ENCODE results near the gene GPR39.

GPR39 gene

GRCh38 chr2:132633635-132634034 lies 217.0 kb downstream of the GPR39 start:
- no peak for DNase-seq (ENCODE audit: low spot score)
- no peak for TF ChIP-seq CTCF (IDR thresholded peaks at IDR 0.05; ENCODE audit: extremely low read depth, insufficient read depth, missing control alignments)
- in situ Hi-C loops (cut with MboI; ENCODE audit: low pct_unique_long_range_greater_than_20kb, low sequenced_read_pairs, unreplicated experiment), result no loop called here

- DNase-seq (ENCODE audit: low spot score), result no peak
- in situ Hi-C loops (cut with MboI; ENCODE audit: low pct_unique_long_range_greater_than_20kb, low sequenced_read_pairs, unreplicated experiment), result no loop called here
- TF ChIP-seq CTCF (IDR thresholded peaks at IDR 0.05; ENCODE audit: extremely low read depth, insufficient read depth, missing control alignments), result no peak
These were observed 219.7 kb downstream of the GPR39 start for GRCh38 chr2:132636346-132636745.

- no peak for DNase-seq (ENCODE audit: low spot score)
- in situ Hi-C loops (cut with MboI; ENCODE audit: low pct_unique_long_range_greater_than_20kb, low sequenced_read_pairs, unreplicated experiment), result no loop called here
- no peak for TF ChIP-seq CTCF (IDR thresholded peaks at IDR 0.05; ENCODE audit: extremely low read depth, insufficient read depth, missing control alignments)
These were observed 221.9 kb downstream of the GPR39 start for GRCh38 chr2:132638313-132639040.

GRCh38 chr2:132640116-132640515 lies 223.5 kb downstream of the GPR39 start:
- no peak for TF ChIP-seq CTCF (IDR thresholded peaks at IDR 0.05; ENCODE audit: extremely low read depth, insufficient read depth, missing control alignments)
- in situ Hi-C loops (cut with MboI; ENCODE audit: low pct_unique_long_range_greater_than_20kb, low sequenced_read_pairs, unreplicated experiment), result no loop called here
- DNase-seq (ENCODE audit: low spot score), result no peak

- TF ChIP-seq CTCF (IDR thresholded peaks at IDR 0.05; ENCODE audit: extremely low read depth, insufficient read depth, missing control alignments), result no peak
- no peak for DNase-seq (ENCODE audit: low spot score)
- in situ Hi-C loops (cut with MboI; ENCODE audit: low pct_unique_long_range_greater_than_20kb, low sequenced_read_pairs, unreplicated experiment), result no loop called here
These were observed 225.2 kb downstream of the GPR39 start for GRCh38 chr2:132641819-132642218.

- TF ChIP-seq CTCF (IDR thresholded peaks at IDR 0.05; ENCODE audit: extremely low read depth, insufficient read depth, missing control alignments), result no peak
- in situ Hi-C loops (cut with MboI; ENCODE audit: low pct_unique_long_range_greater_than_20kb, low sequenced_read_pairs, unreplicated experiment), result no loop called here
- DNase-seq (ENCODE audit: low spot score), result no peak
These were observed 225.8 kb downstream of the GPR39 start for GRCh38 chr2:132642415-132642814.

Data from GM13977 (cell line).